8988T (cell line): ENCODE measurements around the gene NCBP1.

Experiments used
- DNase-seq: peaks from one replicate; pipeline ENCODE4 v3.0.0; 2011

NCBP1 gene

DNA sequence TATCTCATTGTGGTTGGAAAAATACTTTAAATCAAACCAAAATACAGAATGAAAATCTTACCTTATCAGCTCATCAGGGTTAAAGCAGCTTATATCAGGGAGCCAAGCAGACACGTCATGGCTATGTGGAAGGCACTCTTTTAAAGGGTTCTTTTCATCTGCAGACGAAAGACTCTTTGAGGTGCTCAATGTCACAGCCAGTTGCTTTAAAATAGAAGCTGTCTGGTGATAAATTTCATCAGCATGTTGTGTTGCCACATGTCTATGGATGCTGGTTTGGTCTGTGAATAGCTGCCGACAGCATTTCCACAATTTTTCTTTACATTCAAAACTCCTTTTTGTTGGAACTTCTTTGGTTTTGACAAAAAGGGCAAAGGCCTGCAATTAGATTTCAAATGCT, 8.0 kb upstream of the NCBP1 start:
- no peak for DNase-seq

DNA sequence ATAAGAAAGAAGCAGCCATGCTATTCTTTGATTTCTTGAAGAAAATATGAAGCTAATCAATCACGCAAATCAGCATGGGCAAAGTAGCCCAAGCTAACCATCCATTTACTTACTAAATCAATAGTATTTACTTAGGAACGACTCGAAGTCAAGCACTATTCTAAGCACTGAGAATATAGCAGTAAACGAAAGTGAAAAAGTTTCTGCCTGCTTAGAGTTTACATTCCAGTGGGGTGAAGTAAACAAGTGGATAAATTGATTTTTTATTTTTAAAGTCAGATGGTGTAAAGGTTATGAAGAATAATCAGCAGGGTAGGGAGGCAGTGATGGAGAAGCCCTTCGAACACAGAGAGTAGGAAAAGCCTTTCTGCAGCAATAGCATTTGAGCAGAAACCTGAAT, 6.0 kb upstream of the NCBP1 start:
- DNase-seq = no peak

DNA sequence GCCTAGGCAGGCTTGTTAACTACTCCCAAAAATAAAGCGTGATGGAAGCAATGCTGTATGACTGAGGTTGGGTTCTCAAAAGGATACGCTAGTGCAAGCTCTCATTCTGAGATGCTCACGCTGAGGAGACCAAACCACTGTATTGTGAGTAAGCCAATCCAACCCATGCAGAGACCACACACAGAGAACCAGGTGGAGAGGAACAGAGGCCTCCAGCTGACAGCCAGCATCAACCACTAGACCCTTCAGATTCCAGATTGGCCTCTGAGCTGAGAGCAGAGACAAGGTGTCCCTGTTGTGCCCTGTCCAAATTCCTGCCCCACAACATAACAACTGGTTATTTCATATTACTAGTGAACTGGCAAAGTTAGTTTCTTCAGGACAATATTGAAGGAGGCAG, 5.0 kb upstream of the NCBP1 start:
- no peak for DNase-seq

DNA sequence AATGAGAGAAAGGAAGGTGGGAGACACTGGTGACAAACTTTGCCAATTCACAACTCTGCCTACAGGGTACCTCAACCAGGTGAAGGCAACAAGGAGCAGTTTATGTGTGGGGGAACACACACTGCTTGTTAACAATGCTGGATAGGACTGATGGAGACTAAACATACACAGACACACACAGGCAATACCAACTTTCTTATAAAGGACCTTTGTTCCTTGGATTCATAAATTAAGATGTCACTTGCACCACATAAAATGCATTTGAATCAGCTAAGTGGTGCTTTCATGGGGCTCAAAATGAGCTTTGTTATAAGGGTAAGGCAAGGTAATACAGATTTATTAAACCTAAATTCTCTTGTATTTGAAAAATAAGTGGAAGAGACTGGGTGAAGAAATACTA, 4.5 kb upstream of the NCBP1 start:
- DNase-seq = no peak

DNA sequence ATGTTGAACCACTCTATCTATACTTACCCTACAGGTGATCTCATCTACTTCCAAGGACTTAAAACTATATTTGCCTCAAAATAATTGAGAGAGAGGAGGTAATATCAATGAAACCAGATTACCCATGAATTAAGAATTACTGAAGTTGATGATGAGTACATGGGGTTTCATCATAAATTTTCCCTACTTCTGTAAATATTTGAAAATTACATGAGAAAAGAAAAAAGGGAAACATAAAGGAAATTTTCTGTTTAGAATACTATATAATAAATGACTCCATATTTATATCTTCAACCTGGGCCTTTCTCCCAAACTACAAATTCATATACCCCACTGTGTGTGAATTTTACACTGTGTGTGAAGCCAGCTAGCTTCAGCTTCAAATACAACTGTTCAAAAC, 3.0 kb upstream of the NCBP1 start:
- no peak for DNase-seq

DNA sequence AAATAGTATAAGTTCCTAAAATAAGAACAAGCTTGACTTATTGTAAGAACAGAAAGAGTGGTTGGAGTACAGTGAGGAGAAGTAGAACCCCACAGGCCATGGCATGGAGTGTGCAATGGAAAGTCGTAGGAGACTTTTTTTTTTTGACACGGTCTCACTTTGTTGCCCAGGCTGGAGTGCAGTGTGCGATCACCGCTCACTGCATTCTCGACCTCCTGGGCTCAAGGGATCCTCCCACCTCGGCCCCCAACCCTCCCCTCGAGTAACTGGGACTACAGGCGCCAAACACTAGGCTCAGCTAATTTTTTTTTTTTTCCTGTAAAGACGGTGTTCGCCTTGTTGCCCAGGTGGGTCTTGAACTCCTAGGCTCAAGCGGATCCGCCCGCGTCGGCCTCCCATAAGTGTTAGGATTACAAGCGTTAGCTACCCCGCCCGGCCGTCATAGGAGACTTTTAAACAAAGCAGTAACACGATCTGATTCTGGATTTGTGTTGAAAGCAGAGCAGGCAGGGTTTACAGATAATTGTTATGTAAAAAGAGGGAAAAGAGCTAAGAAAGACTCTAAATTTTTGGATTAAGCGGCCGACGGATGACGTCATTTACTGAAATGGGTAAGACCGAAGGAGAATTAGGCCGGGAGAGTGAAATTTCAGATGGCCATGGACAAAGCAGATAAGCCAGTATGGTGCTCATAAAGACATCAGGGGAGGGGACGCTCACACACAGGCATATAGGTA, 1.2 kb upstream of the NCBP1 start:
- DNase-seq = no peak

DNA sequence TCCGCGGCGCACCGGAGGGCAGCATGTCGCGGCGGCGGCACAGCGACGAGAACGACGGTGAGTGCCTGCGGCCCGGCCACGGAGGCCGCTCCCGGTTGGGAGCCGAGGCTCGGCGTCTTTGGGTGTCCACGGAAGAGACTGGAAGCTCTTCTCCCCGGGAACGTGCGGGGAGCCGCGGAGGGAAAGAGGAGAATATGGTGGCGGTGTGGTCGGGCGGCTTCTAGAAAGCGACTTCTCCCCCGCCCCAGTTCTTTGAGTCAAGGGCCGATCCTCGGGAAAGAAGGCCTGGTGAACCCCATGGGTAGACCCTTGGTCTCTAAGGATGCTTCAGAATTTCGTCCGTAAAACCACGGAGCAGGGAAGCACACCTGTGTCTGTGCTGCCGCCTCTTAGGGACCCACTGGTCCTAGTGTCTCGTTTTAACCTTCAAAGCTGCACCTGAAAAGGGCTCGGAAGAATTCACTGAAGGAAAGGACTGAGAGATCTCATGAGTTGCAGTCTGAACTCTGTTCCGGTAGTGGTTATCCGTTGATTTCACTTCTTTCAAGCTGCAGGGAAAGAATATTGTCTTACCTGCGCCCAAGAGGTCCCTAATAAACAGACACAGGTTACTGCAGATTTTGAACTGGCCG, 354 bp downstream of the NCBP1 start:
- no peak for DNase-seq

DNA sequence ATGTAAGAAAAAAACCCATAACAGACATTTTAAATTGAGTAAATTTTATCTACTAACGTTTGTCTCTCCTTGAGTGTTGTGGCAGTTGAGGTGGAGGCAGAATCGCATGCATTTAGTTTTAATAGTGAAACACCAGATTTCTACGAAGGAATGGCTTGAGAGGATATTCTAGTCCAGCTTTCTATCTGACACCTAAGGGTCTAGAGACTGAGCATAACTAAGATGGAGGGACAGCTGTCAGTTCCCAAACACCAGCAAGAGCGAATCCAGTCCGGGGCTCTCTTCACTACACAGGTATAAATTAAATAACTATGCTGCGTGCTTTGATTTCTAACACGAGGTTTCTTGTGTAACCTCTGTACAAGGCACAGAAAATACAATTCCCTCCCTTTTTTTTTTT, 1.4 kb downstream of the NCBP1 start:
- DNase-seq = no peak

DNA sequence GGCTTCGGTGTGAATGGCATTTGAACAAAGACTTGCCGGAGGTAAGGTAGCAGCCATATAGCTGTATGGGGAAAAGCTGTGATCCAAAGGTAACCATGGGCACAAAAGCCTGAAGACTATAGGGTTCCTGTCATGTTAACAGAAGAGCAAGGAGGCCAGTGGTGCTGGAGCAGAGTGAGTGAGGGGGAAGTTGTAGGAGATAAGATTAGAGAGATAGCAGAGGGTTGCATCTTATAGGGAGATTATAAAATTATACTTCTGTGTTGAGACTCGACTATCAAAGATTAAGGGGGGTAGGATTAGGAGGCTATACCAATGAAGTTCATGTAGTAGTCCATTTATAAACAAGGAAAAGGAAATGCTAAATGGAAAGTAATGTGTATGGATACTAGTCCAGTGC, 3.3 kb downstream of the NCBP1 start:
- DNase-seq = no peak

DNA sequence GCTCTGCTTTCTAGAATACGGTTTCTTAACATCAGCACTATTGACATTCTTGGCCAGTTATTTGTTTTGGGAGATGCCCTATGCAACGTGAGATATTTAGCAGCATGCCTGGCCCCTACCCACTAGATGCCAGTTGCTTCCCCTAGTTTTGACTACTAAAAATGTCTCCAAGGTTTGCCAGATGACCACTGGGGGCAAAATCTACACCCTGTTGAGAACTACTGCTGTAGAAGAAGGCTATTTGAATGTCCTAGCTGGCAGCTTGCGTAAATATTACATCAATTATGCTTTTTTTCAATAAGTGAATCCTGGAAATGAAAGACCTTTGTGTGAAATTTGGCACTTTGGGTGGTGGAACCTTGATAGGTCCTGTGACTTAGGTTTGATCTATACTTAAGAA, 5.0 kb downstream of the NCBP1 start:
- DNase-seq = no peak

DNA sequence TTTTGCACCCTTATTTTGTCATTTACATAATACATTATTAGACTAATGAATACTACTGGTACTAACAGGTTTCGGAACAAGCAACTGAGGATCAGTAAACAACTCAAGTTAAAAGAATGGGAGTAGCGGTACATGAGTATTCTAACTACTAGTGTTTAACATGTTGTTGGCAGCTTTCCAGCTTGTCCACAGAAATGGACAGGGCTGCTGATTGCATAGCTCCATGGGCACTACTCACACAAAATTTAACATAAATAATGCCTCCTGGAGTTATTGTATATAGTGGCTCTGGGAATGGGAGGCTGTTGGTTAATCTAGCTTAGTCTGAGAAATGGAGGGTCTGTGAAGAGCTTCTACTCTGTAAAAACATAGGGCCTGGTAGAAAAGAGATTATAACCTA, 6.7 kb downstream of the NCBP1 start:
- no peak for DNase-seq

DNA sequence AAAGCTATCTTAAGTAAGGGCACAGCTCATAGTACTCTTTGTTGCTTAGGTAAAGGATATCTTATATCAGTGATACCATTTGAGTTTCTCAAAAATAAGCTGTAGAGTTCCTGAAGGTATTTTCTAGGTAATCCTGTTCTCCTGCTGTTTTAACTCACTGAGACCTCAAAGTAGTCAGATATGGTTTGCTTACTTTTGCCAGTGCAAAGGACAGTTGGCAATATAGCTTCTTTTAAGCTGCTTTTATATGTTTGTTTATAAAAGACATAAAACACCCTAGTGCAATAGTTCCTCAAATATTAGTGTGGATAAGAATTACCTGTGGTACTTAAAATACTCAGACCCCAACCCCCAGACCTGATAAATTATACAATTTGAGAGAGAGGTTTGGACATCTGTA, 12.1 kb downstream of the NCBP1 start:
- DNase-seq = no peak

DNA sequence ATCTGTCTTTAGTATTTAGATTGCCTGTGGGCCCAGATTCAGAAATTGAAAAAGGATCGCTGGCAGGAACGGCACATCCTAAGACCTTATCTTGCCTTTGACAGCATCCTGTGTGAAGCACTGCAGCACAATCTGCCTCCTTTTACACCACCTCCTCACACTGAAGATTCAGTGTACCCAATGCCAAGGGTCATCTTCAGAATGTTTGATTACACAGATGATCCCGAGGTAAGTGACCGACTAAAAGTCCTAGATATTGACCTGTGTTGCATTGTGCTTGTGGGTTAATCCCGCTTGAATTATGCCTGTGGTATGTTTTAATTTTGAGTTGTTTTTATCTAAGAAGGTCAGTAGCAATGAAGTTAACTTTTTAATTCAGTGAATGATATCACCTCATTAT, 14.4 kb downstream of the NCBP1 start:
- no peak for DNase-seq

DNA sequence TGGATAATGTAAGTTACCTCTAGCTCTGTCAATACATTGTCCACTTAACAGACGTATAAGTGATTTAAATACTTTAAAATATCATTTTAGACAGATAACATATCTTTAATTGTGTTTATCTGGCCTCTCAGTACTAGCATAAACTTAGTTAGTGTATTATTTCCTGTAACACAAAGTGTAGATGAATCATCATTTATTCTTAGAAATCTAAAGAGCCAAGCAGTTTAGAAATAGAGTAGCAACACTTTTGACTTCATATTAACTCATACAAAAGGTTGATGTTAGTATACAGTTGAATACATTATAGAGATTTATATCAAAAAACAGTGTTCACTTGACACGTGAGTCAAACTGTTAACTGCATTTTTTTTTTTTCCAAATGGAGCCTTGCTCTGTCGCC, 18.0 kb downstream of the NCBP1 start:
- no peak for DNase-seq

DNA sequence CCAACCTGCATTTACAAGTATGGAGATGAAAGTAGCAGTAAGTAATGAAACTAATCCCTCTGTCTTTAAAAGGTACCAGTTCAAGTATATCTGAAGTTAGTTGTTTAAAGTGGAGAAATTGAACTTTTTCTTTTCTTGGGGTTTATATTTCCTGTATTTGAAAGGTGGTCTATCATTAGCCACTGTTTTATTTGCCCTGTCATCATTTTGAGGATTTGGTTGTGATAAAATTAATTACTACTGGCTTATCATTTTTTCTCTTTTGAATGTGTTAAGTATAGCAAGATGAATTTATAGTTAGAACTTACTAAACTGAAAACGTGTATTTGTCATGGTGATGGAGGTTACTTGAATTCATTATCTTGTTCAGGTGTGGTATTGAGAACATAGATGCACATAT, 25.1 kb downstream of the NCBP1 start:
- no peak for DNase-seq

DNA sequence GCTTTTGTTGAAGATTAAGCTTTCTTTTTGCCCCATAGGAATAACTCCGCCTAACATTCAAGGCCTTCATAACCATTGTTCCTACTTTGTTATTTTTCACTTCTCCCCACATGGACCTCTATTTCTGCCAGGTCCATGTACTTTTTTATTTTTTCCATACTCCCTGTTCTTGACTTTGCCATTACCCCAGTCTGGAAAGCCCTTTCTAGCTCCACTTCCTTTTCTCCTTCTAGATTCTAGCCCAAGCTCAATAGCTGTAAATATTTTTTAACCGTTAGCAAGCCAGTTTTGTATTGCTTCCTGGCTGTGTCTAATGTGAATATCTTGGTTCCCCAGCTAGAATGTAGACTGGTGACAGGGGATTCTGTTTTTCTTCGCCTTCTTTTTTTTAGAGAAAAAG, 26.1 kb downstream of the NCBP1 start:
- no peak for DNase-seq

DNA sequence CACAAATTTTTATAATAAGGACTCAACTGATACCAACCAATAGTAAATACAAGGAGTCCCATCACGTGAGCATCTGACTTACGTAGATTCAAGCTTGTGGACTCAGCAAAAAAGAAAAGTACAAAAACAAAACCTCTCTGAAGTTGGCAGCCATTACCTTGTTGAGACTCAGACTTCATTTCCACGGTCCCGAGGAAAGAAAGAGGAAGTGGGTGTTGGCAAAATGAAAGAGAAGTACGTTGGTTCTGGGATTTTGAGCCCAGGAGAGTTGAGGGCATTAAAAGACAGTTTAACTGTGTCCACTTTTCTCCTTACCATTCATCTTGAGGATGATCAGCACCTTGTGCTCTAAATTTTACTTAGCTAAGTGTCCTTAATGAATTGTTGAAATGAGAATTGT, 26.7 kb downstream of the NCBP1 start:
- DNase-seq = no peak

DNA sequence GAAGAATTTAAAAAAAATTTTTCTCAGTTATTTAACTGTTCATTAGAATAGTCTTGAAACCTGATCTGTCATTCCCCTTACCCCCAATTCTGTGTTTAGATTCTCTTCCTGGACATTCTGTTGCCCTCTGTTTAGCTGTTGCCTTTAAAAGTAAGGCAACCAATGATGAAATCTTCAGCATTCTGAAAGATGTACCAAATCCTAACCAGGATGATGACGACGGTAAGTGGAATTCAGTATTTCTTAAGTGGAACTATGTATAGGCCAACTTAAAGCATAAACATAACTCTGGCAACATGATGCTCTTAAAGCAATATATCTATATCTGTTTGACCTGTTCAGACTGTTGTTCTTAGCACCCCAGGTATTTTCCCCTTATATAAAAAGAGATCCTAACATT, 27.2 kb downstream of the NCBP1 start:
- no peak for DNase-seq

DNA sequence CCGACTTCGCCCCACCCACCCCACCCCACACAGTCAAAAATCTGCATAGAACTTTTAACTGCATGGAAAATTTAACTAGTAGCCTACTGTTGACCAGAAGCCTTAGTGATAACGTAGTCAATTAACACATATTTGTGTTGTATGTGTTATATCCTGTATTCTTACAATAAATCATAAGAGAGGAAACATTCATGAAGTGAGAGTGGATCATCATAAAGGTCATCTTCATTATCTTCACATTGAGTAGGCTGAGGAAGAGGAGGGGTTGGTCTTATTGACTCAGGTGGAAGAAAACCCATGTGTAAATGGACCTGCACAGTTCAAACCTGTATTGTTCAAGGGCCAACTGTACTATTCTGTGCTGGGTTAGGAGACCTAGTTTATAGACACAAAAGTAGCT, 32.1 kb downstream of the NCBP1 start:
- no peak for DNase-seq

DNA sequence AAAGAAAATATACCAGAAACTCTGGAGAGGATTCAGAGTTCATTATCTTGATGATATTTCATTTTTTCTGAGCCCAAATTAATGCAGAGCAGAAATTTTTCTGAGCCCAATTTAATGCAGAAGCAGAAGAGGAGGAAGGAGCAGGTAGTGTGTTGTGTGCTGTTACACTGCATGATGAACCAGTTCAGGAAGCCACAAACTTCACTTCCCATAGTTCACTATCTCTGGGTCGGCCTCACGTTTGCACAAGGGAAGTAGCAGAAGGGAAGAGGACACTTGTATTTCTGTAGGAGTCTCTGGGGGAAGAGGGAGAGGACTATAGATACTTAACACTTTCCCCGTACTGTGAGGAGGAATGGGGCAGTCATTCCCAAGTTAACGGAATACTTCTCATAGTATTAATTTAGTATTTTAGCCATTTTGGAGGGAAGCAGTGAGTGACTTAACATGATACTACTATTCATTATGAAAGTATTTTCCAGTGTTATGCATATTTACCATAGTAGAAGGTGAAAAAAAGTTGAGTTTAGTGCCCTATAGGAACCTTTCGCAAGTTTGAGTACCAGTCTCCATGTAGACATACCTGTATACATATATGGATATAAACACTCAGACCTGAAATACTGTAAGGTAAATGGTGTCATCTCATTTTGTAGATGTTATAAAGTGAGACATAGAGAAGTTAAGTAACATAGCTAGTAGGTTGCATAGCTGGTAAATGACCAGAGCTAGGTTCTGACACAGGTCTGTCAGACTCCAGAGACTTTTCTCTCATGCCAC, 33.5 kb downstream of the NCBP1 start:
- DNase-seq = no peak

DNA sequence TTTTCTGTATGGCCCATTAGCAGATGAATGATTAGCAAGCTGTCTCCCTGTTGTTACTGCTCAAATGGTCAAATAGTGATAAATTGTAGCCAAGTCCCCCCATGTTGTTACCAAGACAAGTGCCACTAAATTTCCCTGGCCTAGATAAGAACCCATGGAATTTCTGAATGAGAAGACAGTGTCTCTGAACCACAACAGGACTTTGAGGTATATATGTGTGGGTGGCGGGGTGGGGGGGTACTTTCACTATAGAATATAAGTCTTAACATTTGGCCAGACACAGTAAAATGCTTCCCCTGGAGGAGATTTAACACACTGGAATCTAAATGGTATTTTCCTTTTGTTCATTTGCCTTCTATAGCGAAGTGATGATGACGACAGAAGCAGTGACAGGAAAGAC, 34.9 kb downstream of the NCBP1 start:
- DNase-seq = no peak

DNA sequence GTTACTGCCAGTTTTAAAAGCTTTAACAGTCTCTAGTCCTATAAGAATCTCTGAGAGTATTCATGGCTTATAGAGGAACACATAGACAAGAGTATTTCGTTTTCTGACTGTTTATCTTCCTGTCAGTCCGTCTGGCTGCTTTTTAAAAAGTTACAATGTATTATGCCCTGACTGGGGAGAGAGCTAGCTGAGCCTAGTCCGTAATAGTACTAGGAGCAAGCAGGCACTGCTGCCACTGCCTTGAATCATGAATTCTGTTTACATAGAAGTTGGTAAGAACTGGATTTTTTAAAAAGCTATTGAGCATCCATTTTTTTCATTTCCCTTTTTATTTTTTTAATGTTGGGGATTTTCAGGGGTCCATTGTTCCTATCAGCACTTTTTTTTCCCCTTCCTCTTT, 37.0 kb downstream of the NCBP1 start:
- DNase-seq = no peak

DNA sequence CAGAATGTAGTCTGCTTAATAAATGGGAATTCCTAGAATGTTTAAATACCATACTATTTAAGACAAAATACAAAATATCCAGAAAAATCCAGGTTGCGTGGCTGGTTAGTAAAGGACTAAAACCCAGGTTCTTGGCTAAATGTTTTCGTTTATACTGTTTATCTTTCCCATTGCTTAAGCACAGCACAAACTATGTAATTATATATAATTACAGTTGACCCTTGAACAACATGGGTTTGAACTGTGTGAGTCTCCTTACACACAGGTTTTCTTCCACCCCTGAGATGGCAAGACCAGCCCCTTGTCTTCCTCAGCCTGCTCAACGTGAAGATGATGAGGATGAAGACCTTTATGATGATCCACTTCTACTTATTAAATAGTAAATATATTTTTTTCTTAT, 38.8 kb downstream of the NCBP1 start:
- no peak for DNase-seq

DNA sequence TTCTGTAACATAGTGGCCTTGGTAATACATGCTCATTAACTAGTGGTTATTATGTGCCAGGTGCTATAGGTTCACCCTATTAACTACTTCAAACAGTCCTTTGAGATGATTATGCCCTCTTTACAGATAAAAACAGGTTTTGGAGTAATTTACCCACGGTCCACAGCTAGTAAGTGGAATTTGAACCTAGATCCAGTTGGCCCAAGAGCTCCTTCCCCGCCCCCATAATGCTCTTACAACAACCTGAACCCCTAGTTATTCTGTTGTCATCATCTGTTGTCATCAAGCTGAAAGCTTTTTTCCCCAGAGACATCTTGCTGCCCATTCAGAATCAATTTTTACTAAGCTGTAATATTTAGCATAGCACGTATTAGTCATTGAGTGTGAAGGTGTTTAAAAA, 40.3 kb downstream of the NCBP1 start:
- DNase-seq = no peak
